NCI-H2081 (cell line): ENCODE results near the gene CREB3L4.
A peak's percentile ranks its signal among the peaks of the same experiment; 100 is the strongest.
"Not testable (repeated sequence)": the region's sequence is repeated elsewhere in the genome, so short reads cannot be mapped to it uniquely, and the experiment has no call there.

Experiments
- DNase-seq, 2 experiments: peaks; one replicate each; lab custom pipeline; 2025; lab: John Stamatoyannopoulos, UW

The CREB3L4 gene

DNA sequence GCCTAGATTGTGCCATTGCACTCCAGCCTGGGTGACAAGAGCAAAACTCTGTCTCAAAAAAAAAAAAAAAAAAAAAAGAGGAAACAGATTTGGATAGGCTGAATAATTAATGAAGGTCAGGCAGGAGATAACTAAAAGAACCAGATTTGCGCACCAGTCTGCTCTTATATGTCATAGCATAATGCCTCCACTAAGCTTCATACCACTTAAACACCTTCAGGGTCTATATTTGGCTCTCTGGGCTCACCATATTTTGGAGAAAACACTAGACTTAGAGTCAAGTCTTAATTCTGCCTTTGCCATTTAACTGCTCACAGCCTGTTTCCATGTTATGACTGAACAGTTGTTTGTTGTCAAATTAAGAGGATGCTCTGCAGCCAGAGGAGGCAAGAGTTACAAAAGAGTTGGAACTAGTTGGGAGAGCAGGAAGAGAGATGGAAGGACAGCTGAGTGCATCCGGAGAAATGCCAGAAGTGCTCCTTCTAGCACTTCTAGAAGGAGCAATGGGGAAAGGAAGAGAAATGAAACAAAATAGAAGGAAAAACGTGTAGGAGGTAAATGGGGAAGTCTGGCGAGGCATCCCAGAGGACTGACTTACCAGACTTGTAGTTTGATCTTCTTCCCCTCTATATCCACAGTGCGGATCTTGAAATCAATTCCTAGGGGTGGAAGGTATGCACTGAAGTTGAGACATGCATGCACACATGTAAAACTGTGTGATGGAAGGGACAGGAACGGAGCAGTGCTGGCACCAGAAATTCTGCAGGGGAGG is 16.6 kb downstream of the CREB3L4 start:
- no peak for DNase-seq

DNA sequence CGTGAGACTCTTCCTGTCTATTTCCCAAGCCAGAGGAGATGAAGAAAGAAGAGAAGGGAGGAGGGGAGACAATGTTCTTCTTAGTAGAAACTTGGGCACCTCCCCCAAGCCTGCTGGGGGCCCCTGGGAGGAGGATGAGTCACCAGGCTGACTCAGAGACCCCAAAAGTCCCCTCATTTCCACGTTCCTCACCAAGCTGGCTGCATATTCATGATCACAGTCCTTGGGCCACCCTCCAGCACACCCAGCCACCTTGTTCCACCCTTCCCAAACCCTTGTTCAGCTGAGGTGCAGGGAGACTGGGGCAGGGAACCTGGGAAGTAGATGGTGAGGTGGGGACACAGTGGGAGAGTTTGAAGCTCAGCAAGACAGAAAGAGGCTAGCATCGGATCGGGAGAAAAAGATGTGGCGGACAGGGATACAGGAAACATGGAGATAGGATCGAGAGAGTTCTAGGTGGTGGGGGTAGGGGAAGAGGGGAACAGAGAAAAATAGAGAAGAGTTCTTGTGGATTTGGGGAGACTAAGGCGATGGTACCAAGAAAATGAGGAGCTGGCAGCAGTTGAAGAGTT is 17.7 kb downstream of the CREB3L4 start:
- no peak for DNase-seq

DNA sequence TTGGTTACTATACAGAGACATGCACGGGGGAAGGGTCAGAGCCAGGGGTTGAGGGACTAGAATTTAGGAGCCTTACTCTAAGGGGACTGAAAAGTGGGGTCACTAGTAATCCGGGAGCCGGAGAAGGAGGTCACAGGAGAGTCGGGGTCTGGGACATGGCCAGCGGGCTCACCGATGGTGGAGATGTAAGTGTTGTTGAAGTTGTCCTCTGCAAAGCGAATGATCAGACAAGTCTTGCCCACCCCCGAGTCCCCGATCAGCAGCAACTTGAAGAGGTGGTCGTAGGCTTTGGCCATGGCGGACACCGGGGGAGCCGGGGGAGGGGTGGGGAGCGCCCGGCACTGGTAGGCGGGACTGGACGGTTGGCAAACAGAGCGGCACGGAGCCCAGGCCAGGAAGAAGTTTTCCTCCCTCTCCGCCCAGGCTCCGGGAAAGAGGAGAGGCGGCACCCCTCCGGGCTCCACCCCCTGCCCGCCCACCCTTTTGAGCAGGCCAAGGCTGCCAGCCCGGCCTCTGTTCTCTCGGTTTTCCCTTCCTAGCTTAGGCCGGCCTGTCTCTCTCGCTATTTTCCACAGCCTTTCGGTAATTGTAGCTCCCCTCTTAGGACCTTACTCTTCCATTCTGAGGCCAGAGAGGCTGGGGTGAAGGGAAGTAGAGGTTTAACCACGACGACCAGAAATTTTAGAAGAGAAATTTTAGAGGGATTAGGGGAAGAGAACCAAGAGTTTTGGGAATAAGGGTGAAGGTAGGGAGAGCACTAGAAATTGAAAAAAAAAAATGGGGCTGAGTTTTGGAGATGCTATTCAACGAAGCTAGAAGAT is 18.4 kb downstream of the CREB3L4 start, which contains the start of gene RAB13:
Gene RAB13 (minus strand): TSS at position 399 of the 821 bp plus-strand sequence. CDS start 103 bp downstream, at position 296.
- peak; percentile 66 to 77 for DNase-seq

DNA sequence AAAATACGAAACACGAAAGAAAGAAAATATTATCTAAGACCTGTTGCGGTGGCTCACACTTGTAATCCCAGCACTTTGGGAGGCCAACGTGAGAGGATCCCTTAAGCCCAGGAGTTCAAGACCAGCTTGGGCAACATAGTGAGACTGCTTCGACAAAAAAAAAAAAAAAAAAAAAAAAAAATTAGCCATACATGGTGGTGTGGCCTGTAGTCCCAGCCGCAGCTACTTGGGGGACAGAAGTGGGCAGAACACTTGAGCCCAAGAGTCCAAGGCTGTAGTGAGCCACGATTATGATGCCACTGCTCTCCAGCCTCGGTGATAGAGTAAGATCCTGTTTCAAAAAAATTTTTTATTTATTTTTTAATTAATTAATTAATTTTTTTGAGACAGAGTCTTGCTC is 19.9 kb downstream of the CREB3L4 start:
- DNase-seq = no peak

DNA sequence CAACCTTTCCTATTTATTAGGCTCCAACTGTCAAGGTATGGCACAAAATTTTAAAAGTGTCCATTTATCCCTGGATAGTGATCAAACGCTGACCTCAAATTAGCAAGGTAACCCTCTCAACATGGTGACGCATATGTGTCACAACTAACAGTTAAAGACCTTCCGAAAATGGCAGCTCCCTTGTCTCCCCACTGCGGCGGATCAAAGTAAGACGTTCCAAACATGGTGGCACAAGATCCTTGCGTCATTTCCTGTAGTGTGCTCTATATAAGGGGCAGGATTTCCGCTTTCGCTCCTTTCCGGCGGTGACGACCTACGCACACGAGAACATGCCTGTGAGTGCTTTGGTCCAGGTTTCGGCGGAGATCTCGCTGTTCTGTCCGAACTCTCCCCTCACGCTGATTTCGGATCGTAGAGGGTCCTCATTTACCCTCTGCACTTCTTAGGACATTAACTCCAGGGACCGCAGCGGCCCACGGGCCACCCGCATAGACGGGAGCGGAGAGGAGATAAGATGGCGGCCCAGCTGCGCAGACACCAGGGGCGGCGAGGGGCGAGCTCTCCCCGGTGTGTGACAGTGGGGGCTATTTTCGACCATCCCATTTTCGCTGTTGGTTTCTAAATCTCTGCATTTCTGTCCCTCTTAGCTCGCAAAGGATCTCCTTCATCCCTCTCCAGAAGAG is 22.9 kb downstream of the CREB3L4 start, which contains the start of gene RPS27:
Gene RPS27 (plus strand): TSS at position 295 of the 683 bp plus-strand sequence. CDS start 35 bp downstream, at position 330.
- DNase-seq = peak; percentile 99

DNA sequence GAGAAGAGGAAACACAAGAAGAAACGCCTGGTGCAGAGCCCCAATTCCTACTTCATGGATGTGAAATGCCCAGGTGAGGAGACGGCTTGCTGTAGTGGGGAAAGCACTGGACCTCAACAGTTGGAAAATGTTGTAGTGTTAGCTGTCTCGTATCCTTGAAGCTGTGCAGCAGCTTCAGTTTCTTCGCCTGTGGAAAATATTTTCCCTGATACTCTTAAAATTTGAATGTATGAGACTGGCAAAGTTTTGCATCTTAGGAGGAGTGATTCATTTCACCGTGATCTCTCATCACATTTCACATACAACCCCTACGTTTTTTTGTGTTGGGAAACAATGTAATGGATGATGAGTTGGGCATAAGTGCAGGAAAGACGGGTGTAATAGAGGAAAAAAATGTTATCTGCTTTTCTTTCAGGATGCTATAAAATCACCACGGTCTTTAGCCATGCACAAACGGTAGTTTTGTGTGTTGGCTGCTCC is 23.5 kb downstream of the CREB3L4 start:
- no peak for DNase-seq

DNA sequence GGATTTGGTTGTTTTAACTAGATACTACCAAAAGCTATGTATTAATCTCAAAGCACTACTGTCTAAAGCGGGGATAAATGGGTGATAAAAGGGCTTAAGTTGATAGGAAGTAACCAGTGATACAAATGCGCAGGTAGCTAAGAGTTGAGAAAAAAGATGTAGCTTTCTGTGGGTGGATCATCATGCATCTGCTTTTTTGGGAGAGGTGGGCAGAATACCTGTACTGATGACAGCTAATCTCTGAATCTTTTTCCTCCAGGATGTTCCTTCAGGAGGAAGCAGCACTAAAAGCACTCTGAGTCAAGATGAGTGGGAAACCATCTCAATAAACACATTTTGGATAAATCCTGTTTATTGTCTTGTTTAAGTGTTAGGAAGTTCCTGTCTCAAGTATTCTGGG is 24.1 kb downstream of the CREB3L4 start:
- no peak for DNase-seq

DNA sequence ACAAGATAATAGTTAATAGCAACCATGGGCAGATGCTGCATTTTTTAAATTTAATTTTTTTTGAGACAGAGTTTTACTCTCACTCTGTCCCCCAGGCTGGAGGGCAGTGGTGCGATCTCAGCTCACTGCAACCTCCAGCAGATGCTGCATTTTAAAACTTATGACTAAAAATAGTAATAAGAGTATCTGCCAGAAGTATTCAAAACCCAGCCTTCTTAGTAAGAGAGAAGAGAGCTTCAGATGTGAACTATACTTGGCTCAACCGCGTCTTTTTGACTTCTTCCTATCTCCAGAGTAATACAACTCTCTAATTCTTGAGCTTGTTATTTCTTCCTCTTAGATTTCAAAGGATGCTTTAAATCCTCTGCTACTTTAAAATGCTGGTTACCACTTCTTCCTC is 27.5 kb downstream of the CREB3L4 start:
- no peak for DNase-seq

DNA sequence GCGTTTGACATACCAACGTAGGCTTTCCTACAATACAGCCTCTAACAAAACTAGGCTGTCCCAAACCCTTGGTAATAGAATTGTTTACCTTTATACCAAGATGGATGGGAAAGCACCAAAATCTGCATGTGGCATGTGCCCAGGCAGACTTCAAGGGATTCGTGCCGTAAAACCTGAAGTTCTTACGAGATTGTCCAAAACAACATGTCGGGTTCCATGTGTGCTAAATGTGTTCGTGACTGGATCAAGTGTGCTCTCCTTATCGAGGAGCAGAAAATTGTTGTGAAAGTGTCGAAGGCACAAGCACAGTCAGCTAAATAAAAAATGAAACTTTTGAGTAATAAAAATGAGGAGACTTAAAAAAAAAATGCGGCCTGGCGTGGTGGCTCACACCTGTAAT is 27.9 kb downstream of the CREB3L4 start:
- DNase-seq = no peak

DNA sequence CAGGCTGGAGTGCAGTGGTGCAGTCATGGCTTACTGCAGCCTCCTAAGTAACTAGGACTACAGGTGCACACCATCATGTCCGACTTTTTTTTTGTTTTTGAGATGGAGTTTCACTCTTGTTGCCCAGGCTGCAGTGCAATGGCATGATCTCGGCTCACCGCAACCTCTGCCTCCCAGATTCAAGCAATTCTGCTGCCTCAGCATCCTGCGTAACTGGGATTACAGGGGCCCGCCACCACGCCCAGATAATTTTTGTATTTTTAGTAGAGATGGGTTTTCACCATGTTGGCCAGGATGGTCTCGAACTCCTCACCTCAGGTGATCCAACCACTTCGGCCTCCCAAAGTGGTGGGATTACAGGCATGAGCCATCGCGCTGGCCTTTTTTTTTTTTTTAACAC is 29.2 kb downstream of the CREB3L4 start:
- DNase-seq = not testable (repeated sequence)

DNA sequence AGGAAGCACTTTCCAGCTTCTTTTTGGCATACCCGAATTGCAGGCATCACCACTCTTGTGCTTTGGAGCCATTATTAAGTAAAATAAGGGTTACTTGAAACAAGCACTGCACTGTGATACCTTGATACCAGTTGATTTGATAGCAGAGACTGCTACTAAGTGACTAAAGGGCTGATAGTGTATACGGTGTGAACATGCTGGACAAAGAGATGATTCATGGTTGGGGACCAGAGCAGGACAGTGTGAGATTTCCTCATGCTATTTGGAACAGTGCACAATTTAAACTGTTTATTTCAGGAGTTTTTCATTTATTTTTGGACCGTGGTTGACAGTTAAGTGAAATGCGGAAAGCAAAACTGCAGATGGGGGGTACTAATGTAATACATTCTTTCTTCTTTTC is 32.7 kb downstream of the CREB3L4 start:
- no peak for DNase-seq

DNA sequence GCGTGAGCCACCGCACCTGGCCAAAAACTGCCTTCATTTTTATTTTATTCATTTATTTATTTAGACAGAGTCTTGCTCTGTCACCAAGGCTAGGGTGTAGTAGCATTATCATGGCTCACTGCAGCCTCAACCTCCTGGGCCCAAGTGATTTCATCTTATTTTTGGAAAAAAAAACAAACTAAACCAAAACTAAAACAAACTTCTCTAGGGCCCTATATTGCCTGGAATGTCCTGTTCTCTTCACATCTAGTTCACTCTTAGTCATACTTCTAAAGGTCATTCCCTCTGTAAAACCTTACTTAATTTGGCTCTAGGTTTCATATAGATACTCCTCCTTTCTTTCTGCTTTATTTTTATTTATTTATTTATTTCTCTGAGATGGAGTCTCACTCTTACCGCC is 38.4 kb downstream of the CREB3L4 start:
- DNase-seq = no peak

DNA sequence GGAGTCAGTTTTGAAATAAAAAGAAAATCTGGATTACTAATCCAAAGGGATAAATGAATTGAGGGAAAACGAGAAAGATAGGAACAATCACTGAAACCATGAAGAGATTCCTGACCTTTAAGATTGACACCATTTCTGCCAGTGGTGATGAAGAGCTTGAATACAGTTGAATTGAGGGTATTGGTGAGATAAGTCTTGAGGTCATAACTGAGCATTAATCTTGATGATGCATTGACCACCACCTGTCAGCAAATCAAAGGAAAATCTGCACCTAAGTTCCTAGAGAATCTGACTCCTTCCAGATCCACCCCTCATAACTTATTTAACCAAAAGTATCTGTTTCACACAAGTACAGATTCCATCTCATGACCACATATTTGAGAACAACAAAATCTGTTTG is 44.4 kb downstream of the CREB3L4 start:
- DNase-seq = no peak

DNA sequence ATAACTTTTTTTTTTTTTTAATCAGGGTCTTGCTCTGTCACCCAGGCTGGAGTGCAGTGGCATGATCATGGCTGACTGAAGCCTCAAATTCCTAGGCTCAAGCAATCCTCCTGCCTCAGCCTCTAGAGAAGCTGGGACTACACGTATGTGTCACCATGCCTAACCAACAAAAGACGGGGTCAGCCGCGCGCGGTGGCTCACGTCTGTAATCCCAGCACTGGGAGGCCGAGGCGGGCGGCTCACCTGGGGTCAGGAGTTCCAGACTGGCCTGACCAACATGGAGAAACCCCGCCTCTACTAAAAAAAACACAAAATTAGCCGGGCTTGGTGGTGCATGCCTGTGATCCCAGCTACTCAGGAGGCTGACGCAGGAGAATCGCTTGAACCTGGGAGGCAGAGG is 44.8 kb downstream of the CREB3L4 start:
- DNase-seq = not testable (repeated sequence)

DNA sequence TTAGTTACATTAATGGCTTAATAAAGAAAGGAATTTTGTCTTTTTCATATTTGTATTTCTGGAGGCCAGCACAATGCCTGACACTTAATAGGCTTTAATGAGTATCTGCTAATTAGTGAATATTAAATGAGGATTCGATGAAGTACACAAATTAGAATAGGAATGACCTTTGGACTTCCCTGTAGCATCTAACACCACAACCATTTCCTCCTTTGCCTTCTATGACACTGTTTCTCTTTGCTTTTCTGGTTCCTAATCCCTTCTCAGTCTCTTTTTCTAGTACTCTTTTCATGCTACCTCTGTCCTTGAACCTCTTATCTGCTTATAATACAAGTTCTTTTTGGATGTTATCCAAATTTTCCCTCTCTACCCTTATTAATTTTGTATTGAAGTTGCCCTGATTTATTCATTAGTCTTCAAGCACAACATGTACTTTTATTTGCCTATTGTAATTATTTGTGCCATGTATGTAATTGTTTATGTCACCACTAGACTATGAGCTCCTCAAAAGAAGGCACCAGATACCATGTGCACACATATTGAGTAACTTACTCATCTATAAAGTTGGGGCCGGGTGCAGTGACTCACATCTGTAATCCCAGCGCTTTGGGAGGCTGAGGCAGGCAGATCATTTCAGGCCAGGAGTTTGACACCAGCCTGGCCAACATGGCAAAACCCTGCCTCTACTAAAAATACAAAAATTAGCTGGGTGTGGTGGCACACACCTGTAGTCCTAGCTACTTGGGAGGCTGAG is 46.6 kb downstream of the CREB3L4 start:
- no peak for DNase-seq

DNA sequence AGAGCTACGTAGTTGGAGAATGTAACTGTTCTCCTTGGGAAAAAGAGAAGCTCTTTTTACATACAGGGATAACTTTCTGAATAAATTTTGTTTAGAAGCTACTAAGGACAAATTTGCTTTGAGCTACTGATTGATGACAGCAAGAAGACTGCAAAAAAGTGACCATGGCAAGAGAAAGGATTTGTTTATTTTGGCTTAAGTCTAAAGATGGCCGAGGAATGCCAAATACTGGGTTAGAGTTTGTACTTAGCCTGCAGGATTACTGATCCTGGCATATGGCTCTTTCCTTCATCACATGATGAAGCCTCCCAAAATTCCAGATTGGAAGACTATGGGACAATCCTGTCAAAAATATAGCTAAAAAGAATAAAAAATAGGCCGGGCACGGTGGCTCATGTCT is 51.6 kb downstream of the CREB3L4 start:
- no peak for DNase-seq

DNA sequence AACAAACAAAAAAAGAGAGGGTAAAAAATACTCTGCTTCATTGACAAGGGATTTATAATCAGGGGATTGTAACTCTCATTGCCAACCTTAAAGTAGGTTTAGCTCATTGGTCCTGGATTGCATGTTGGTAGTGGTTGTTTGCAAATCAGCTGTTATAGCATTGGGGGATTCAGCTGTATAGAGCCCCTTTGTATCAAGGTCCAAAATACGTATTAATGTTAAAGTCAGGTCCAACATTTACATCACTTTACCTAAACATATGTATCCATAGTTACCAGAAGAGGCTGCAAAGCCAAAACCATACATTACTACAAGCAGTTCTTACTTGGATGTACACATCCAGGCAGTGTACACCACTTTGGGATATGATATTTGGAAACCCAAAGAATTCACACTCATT is 52.2 kb downstream of the CREB3L4 start:
- no peak for DNase-seq
